Ovary (tissue), 3 donors: ENCODE data around the gene ADNP.

Experiments
- EP300 ChIP-seq: sonication (generic); formaldehyde crosslinking; IDR thresholded peaks from one replicate; pipeline ENCODE4 v1.6.1; 2017; ENCODE audit warnings: antibody characterized with exemption
- POLR2A ChIP-seq: fragments of 450-650 bp; IDR thresholded peaks from one replicate; pipeline ENCODE4 v1.6.1; 2017; ENCODE audit warnings: antibody characterized with exemption, mild to moderate bottlenecking, moderate library complexity
- TF ChIP-seq, protein P1 (sequence below), 3 donors: fragments of 450-650 bp in 2 of 3; fragments of 200-600 bp in 1 of 3; IDR thresholded peaks; one replicate each; pipeline versions ENCODE4 v1.5.1 to v1.8.0; 2016 to 2022; ENCODE audit warnings: antibody characterized with exemption in 3 of 3, mild to moderate bottlenecking in 1 of 3
- donor health status: DM: no; HTN: no; CAD: no.

GRCh38 chr20:50859161-50859560 is 72.1 kb downstream of the ADNP start:
- TF ChIP-seq, protein P1, sequence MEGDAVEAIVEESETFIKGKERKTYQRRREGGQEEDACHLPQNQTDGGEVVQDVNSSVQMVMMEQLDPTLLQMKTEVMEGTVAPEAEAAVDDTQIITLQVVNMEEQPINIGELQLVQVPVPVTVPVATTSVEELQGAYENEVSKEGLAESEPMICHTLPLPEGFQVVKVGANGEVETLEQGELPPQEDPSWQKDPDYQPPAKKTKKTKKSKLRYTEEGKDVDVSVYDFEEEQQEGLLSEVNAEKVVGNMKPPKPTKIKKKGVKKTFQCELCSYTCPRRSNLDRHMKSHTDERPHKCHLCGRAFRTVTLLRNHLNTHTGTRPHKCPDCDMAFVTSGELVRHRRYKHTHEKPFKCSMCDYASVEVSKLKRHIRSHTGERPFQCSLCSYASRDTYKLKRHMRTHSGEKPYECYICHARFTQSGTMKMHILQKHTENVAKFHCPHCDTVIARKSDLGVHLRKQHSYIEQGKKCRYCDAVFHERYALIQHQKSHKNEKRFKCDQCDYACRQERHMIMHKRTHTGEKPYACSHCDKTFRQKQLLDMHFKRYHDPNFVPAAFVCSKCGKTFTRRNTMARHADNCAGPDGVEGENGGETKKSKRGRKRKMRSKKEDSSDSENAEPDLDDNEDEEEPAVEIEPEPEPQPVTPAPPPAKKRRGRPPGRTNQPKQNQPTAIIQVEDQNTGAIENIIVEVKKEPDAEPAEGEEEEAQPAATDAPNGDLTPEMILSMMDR (IDR thresholded peaks at IDR 0.05): no peak
- no peak for TF ChIP-seq POLR2A
- TF ChIP-seq EP300: no peak
